Activated CD8-positive, alpha-beta memory T cell treated with anti-CD3 and anti-CD28 coated beads, Interleukin-2, amount 50 U/mL, for 4 hours (primary cell): Measurements from ENCODE around the gene PIK3R3.

Experiments
- DNase-seq: peaks from one replicate; pipeline ENCODE4 v3.0.0-alpha.2; 2020

PIK3R3 gene

GRCh38 chr1:46132529-46133180, at the start of gene PIK3R3:
TSS of gene PIK3R3 (minus strand) at chr1:46132629. CDS start at chr1:46131952, 677 bp downstream.
- DNase-seq: peak; percentile 84

DNA sequence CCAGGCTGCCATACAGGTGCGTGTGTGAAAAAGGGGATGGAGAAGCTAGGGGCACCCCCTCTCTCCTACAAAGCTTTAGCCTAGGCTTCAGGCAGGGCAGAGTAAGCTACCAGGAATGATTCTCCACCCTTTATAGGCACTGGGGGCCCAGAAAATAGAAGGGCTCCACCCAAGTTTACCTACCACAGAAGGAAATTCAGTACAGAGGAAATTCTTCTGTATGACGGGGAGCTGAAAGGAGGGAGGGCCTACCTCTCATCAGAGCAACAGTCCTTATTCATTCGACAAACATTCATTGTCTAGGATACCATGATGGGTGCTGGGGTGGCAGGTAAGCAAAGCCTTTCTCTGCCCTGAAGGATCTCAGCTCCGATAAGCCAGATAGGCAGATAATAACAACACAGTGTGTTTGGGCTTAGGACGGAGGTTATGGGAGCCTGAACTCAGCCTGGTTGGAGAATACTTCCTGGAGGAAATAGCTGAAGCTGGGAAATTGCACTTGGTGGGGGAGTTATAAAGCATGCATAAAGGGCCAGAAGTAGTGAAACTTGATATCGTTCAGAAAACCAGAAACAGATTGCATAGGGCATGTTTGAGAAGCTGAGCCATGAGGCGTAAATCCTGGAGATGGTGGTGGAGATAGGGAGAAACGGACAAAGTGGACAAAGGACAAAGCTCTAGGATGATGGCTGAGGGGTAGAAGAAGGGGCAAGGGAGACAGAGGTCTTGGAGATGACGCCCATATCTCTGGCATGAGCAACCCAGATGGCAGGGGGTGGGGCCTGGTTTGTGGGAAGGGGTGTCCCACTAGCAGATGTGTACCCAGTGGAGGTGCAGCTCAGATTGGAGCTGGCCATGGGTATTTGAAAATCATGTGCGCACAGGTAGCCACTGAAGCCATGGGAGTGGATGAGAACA, 49.2 kb upstream of the PIK3R3 start:
- no peak for DNase-seq

- DNase-seq: no peak
Observed at GRCh38 chr1:46180082-46180616, 47.7 kb upstream of the PIK3R3 start.

GRCh38 chr1:46179138-46180081, 47.0 kb upstream of the PIK3R3 start:
- DNase-seq: peak; percentile 67

DNA sequence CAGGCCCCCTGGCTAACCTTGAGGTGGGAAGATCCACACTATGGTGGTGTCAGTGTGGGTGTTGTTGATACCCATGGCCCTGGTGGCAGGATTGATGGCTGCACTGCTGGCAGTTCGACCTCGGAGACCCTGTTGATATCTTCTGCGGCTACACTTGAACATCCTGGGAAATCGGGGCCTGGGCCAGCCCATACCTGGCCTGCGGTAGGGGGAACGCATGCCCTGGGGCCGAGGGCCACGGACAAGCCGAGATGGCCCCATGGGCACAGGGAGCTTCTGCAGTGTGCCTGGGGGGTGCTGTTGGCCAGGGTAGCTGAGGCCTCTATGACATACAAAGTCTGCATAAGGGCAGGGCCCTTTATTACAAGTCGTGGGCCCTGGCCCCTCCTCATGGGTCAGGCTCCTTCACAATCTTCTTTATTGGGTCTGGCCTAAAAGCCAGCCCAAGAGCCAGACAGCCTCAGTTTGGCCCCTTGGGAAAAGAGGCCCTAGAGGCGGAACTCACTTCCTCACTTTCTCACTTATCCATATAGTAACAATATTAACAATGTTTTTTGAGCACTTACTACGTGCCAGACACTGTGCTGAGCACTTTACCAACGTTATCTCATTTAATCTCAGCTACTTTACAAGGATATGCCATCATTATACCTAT, 43.9 kb upstream of the PIK3R3 start, which contains the start of gene P3R3URF:
Gene P3R3URF (minus strand): TSS at position 278 of the 655 bp plus-strand sequence. CDS start 17 bp downstream, at position 261.
- DNase-seq: no peak

- no peak for DNase-seq
Observed at GRCh38 chr1:46175243-46175642, 42.8 kb upstream of the PIK3R3 start.

DNA sequence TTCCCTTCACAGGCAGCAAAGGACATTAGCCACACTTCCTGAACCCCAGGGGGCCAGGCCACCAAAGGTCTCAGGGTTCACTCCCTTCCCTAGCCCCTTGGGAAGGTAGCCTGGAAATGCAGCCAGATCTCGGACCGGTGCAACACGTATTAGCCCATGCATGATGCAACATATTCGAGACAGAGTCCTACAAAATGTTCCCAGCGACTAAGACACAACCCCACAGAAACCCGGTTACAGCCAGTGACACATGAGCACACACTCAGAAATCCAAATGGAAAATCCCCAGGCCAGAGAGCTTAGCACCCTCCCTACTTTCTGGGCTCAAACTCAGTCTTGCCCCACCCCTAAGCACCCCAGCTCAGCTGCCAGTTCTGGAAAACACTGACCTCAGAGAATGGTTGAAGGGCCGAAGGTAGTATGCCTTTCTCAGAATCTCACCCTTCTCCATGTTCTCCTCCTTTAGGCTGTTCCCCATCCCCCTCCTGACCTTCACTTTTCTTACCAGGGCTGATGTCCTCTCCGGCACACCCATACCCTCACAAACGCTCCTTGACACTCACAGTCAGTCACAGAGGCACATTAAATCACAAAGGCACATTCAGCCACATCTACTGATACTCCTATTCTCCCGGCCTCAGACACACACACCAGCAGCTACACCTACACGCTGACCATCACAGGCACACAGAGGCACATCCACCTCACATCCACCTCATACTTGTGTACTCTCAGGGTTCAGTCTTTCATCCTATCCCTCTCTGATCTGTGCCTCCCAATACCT, 42.2 kb upstream of the PIK3R3 start, which contains the start of gene TSPAN1:
Gene TSPAN1 (plus strand): TSS at position 640 of the 784 bp plus-strand sequence. CDS start 6,021 bp downstream, outside the sequence.
- no peak for DNase-seq

DNA sequence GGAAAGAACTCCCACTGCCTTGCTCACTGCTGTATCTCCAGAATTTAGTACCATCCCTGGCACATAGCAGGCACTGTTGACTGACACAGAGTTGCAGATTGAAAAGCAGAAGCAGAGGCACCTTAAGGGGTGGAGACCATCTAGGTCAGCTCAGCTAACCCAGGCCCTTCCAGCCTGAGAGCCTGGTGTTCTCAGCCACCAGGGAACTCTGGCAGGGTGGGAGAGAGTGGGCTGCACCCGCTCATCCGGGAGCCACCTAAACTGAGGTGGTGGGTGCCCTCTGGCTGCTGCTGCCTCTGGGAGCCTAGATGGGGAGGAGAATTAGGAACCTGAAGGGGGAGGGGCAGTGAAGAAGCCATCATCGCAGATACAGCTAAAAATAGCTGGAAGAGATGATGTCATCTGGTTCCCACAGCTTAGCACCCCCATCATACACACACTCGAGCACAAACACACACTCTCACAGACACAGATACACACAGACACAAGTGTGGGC, 41.0 kb upstream of the PIK3R3 start:
- DNase-seq: no peak

DNA sequence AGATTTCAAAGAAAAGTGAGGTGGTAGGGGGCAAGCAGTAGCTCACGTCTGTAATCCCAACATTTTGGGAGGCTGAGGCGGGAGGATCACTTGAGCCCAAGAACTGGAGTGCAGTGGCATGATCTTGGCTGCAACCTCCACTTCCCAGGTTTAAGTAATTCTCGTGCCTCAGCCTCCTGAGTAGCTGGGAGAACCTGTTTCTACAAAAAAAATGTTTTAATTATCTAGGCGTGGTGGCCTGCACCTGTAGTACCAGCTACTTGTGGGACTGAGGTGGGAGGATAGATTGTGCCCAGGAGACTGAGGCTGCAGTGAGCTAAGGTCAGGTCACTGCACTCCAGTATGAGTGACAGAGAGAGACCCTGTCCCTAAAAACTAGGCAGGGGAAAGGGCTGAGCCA, 39.9 kb upstream of the PIK3R3 start:
- no peak for DNase-seq

- no peak for DNase-seq
Observed at GRCh38 chr1:46171871-46172270, 39.4 kb upstream of the PIK3R3 start.

- no peak for DNase-seq
Observed at GRCh38 chr1:46171351-46171750, 38.9 kb upstream of the PIK3R3 start.

GRCh38 chr1:46169811-46170454, 37.5 kb upstream of the PIK3R3 start:
- DNase-seq: no peak

GRCh38 chr1:46168477-46168876, 36.0 kb upstream of the PIK3R3 start:
- DNase-seq: no peak

- peak; percentile 37 for DNase-seq
Observed at GRCh38 chr1:46166521-46167462, 34.4 kb upstream of the PIK3R3 start.

DNA sequence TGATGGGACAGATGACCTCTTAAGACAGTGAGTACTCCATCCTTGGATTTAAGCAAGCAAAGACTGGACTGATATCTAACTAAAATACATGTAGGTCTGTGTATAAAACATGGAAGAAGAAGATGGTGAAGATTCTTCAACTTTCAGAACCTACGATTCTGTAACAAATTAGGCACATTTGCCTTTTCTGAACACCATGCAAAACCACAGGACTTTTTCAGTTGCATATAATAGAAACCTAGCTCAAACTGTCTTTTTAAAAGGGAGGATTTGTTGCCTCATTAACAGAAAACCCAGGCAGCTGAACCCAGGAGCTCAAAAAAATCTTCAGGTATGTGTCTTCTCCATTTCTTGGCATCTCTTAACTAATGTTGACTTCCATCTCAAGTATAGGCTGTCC, 27.8 kb upstream of the PIK3R3 start:
- no peak for DNase-seq

- no peak for DNase-seq
Observed at GRCh38 chr1:46159516-46159915, 27.1 kb upstream of the PIK3R3 start.

- DNase-seq: no peak
Observed at GRCh38 chr1:46158312-46159281, 26.2 kb upstream of the PIK3R3 start.

DNA sequence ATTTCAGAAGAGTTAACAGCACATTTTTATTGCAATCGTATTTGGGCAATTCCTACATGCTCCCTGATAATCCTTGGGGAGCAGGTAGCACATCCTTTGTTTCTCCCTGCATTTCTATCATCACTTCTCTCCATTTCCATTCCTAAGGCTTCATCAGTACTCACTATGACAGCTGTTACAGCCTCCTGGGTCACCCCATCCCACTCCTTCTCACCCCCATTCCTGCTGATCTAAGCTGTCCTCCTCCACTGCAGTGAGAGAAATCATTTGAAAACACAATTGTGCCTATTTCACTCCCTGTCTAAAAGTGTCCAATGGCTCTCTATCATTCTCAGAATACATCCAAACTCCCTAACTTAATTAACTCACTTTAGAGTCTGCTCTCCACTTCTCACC, 25.5 kb upstream of the PIK3R3 start:
- no peak for DNase-seq
